GM12878 (cell line): ENCODE data around the gene FOXK1. TPM values are rescaled to one million over a fixed set of nuclear protein-coding genes. Genes with fewer than 3 reads are reported as not detected.

ENCODE experiments used
- ATAC-seq: fragments of 200-7000 bp; cut with Tn5 transposase; 3 replicates; pipeline ENCODE4 v1.9.1; 2020; ENCODE audit warnings: mild to moderate bottlenecking, moderate library complexity
- BruUV-seq: library from RNA; stranded (reverse); fragments of 400-500 nt; replicated peaks from 2 replicates; lab custom pipeline; 2021; lab: Mats Ljungman, UMichigan
- CTCF ChIA-PET: fragments of 300-600 bp; sonication (Branson Sonifier 250); formaldehyde crosslinking; extraction: SDS; loops from one replicate; lab custom pipeline; 2021; ENCODE audit warnings: inconsistent platforms; lab: Yijun Ruan, JAX
- POLR2A ChIA-PET: fragments of 350-600 bp; formaldehyde crosslinking; extraction: SDS; loops from one replicate; lab custom pipeline; 2021; ENCODE audit warnings: inconsistent platforms; lab: Charles Lee
- RAD21 ChIA-PET: fragments of 300-600 bp; sonication (Branson Sonifier 250); formaldehyde crosslinking; loops from one replicate; lab custom pipeline; 2023; ENCODE audit warnings: antibody characterized with exemption; ENCODE audit not compliant: unreplicated experiment; lab: Charles Lee
- SMC1A ChIA-PET: fragments of 300-600 bp; sonication (Branson Sonifier 250); formaldehyde crosslinking; loops from one replicate; lab custom pipeline; 2023; ENCODE audit not compliant: unreplicated experiment, uncharacterized antibody; lab: Charles Lee
- DNase-seq: peaks from one replicate; pipeline ENCODE4 v3.0.0-alpha.2; 2011; ENCODE audit warnings: low read depth, low spot score
- FAIRE-seq: peaks from 3 replicates; lab custom pipeline; 2011; peaks lifted over from hg19 to GRCh38; lab: Jason Lieb, UNC
- H2AFZ ChIP-seq: 2 replicates; pipeline ENCODE4 v1.6.0; 2011; ENCODE audit warnings: low read depth, low read length, control low read depth; ENCODE audit not compliant: control insufficient read depth
- H3K27ac ChIP-seq: 2 replicates; pipeline ENCODE4 v1.5.1; 2011; ENCODE audit warnings: control low read depth; ENCODE audit not compliant: control insufficient read depth, insufficient read depth
- H3K27me3 ChIP-seq, 2 experiments: replicated peaks in 1 of 2; 2 replicates each; pipeline versions ENCODE4 v1.6.0 to v1.6.1; 2011; ENCODE audit warnings: low read length in 1 of 2; ENCODE audit not compliant: control insufficient read depth in 2 of 2, insufficient read depth in 2 of 2
- H3K36me3 ChIP-seq, 2 experiments: 2 replicates each; pipeline ENCODE4 v1.5.1; 2011; ENCODE audit warnings: low read length in 1 of 2; ENCODE audit not compliant: control insufficient read depth in 2 of 2, insufficient read depth in 2 of 2
- H3K4me1 ChIP-seq: 2 replicates; pipeline ENCODE4 v1.6.1; 2011; ENCODE audit warnings: mild to moderate bottlenecking, low read length, moderate library complexity, mixed read lengths; ENCODE audit not compliant: control insufficient read depth, insufficient read depth
- H3K4me2 ChIP-seq: 2 replicates; pipeline ENCODE4 v1.6.0; 2011; ENCODE audit warnings: control low read depth; ENCODE audit not compliant: control insufficient read depth, insufficient read depth
- H3K4me3 ChIP-seq: fragments of 200-600 bp; sonication (generic); 2 replicates; pipeline ENCODE4 v1.5.1; 2016
- H3K79me2 ChIP-seq: 2 replicates; pipeline ENCODE4 v1.6.0; 2011; ENCODE audit warnings: low read length; ENCODE audit not compliant: control insufficient read depth, insufficient read depth
- H3K9ac ChIP-seq: 2 replicates; pipeline ENCODE4 v1.8.0; 2011; ENCODE audit warnings: low read length, control low read depth, mixed read lengths; ENCODE audit not compliant: control insufficient read depth, insufficient read depth
- H3K9me3 ChIP-seq: replicated peaks from 3 replicates; pipeline ENCODE4 v1.5.1; 2011; ENCODE audit warnings: mild to moderate bottlenecking, low read length; ENCODE audit not compliant: control insufficient read depth, insufficient read depth
- H4K20me1 ChIP-seq: 2 replicates; pipeline ENCODE4 v1.6.0; 2011; ENCODE audit not compliant: control insufficient read depth, insufficient read depth
- BACH1 ChIP-seq: fragments of 450-650 bp; IDR thresholded peaks from 2 replicates; pipeline ENCODE4 v1.6.1; 2017; ENCODE audit warnings: mild to moderate bottlenecking, borderline replicate concordance
- BMI1 ChIP-seq: fragments of 450-650 bp; IDR thresholded peaks from 2 replicates; pipeline ENCODE4 v1.6.1; 2016; ENCODE audit warnings: mild to moderate bottlenecking, moderate library complexity, borderline replicate concordance
- KDM1A ChIP-seq: fragments of 200-600 bp; sonication (generic); IDR thresholded peaks from 2 replicates; pipeline ENCODE4 v1.6.1; 2016; ENCODE audit warnings: borderline replicate concordance
- PAX5 ChIP-seq: IDR thresholded peaks from 2 replicates; pipeline ENCODE4 v1.6.1; 2011; ENCODE audit warnings: low read depth, low read length, borderline replicate concordance
- POLR2A ChIP-seq: IDR thresholded peaks from 2 replicates; pipeline ENCODE4 v1.6.1; 2011; ENCODE audit warnings: low read depth, mild to moderate bottlenecking, low read length
- POLR2AphosphoS5 ChIP-seq: IDR thresholded peaks from 2 replicates; pipeline ENCODE4 v1.6.1; 2011; ENCODE audit warnings: mild to moderate bottlenecking, low read length, inconsistent platforms
- RBBP5 ChIP-seq: fragments of 200-600 bp; sonication (generic); conservative IDR thresholded peaks from 2 replicates; pipeline ENCODE4 v1.6.1; 2016
- TCF3 ChIP-seq: IDR thresholded peaks from 2 replicates; pipeline ENCODE4 v1.6.1; 2012; ENCODE audit warnings: low read depth, mild to moderate bottlenecking, low read length, borderline replicate concordance; ENCODE audit not compliant: insufficient read depth
- ZNF622 ChIP-seq: fragments of 450-650 bp; IDR thresholded peaks from 2 replicates; pipeline ENCODE4 v1.6.1; 2017; ENCODE audit warnings: mild to moderate bottlenecking, inconsistent platforms
- WGBS: methylation state at CpG from one replicate; pipeline ENCODE4 v1.1.6; 2016; ENCODE audit warnings: low lambda C conversion rate; ENCODE audit not compliant: insufficient replicate concordance, insufficient coverage; ENCODE audit errors: missing lambda C conversion rate; 5-methylcytosine and 5-hydroxymethylcytosine counted together
- in situ Hi-C: fragments of 300-500 bp; cut with MboI; formaldehyde crosslinking; loops from 9 replicates; pipeline ENCODE4 v1.14.3; 2018; ENCODE audit warnings: mixed read lengths
- intact Hi-C: fragments of 100-400 bp; cut with micrococcal nuclease; formaldehyde crosslinking; loops from one replicate; pipeline ENCODE4 v1.14.2; 2022; ENCODE audit not compliant: unreplicated experiment
- polyA plus RNA-seq, 11 experiments: library from polyadenylated mRNA; depleted of rRNA in 4 of 11; unstranded in 6 of 11; stranded (reverse) in 5 of 11; fragments of >200 nt; fragmentation: Nextera tagmentation in 4 of 11; fragmentation: Illumina TruSeq in 1 of 11; extraction: Ambion mirVana in 4 of 11; extraction: Trizol in 1 of 11; gene quantifications; 1 replicate in 1 of 11; 2 replicates in 10 of 11; pipeline versions ENCODE4 v1.2.1 to v1.2.3, GENCODE V29; 2011 to 2016; ENCODE audit warnings: inconsistent platforms in 2 of 11, missing spikeins in 2 of 11, low read depth in 1 of 11
- total RNA-seq, 4 experiments: library from RNA; depleted of rRNA in 3 of 4; stranded (reverse); fragments of >200 nt in 3 of 4; fragmentation: Illumina TruSeq in 1 of 4; extraction: Trizol in 1 of 4; gene quantifications; 2 replicates each; pipeline versions ENCODE4 v1.2.1 to v1.2.3, GENCODE V29; 2013 to 2021
- TF ChIP-seq, protein P1 (sequence below): IDR thresholded peaks from 2 replicates; pipeline ENCODE4 v1.6.1; 2011; ENCODE audit warnings: mild to moderate bottlenecking, low read depth, low read length, moderate library complexity; ENCODE audit not compliant: insufficient replicate concordance
- TF ChIP-seq, protein P2 (sequence below): IDR thresholded peaks from 2 replicates; pipeline ENCODE4 v1.6.1; 2011; ENCODE audit warnings: borderline replicate concordance, low read depth, mild to moderate bottlenecking, moderate library complexity, low read length; ENCODE audit not compliant: insufficient read depth, poor library complexity, severe bottlenecking

Gene FOXK1
- total and polyA plus RNA-seq, 10 of the 15 experiments (the other 5 are each of a cell fraction or from before 2014, with no cell fraction given) = 0.24 to 31.8 (median 4.5) TPM

DNA sequence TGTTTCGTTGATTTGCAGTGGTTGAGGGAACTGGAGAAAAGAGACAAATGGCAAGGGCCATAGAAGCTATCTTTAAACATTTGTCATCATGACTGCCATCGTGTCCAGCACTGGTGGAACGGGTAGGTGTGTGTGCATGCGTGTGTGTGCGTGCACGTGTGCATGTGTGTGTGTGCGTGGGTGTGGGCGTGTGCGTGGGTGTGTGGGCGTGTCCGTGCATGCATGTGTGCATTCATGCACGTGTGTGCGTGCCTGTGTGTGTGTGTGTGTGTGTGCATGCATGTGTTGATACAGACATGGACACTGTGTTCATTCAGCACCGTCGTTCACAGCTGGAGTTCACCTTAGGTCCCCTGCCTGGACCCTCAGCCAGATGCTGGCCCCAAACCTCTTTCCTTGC, 55.2 kb downstream of the FOXK1 start:
- 88% methylated on average over 15 of the region's 15 CpGs for WGBS
- ChIA-PET SMC1A (no interaction called here), POLR2A (no interaction called here), RAD21 (no interaction called here), CTCF (no interaction called here)
- no peak overlapping the region for H3K4me2 ChIP-seq
- TF ChIP-seq, protein P1, sequence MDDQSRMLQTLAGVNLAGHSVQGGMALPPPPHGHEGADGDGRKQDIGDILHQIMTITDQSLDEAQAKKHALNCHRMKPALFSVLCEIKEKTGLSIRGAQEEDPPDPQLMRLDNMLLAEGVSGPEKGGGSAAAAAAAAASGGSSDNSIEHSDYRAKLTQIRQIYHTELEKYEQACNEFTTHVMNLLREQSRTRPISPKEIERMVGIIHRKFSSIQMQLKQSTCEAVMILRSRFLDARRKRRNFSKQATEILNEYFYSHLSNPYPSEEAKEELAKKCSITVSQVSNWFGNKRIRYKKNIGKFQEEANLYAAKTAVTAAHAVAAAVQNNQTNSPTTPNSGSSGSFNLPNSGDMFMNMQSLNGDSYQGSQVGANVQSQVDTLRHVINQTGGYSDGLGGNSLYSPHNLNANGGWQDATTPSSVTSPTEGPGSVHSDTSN = peak; percentile 50
- no peak for TF ChIP-seq KDM1A
- no peak for TF ChIP-seq RBBP5
- peak; percentile 86; the same call in 1 of the 2 replicates for TF ChIP-seq TCF3
- TF ChIP-seq POLR2AphosphoS5 = no peak
- peak; percentile 56; the same call in 1 of the 2 replicates for TF ChIP-seq POLR2A
- peak; percentile 28; the same call in 1 of the 2 replicates for TF ChIP-seq PAX5
- TF ChIP-seq, protein P2, sequence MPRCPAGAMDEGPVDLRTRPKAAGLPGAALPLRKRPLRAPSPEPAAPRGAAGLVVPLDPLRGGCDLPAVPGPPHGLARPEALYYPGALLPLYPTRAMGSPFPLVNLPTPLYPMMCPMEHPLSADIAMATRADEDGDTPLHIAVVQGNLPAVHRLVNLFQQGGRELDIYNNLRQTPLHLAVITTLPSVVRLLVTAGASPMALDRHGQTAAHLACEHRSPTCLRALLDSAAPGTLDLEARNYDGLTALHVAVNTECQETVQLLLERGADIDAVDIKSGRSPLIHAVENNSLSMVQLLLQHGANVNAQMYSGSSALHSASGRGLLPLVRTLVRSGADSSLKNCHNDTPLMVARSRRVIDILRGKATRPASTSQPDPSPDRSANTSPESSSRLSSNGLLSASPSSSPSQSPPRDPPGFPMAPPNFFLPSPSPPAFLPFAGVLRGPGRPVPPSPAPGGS = peak; percentile 95
- TF ChIP-seq BACH1 = no peak
- TF ChIP-seq ZNF622 = no peak
- TF ChIP-seq BMI1 = no peak
- H3K4me1 ChIP-seq = no peaks in the 10 kb centered on the region
- no peaks in the 10 kb centered on the region for H4K20me1 ChIP-seq
- H3K27ac ChIP-seq = no peak overlapping the region
- H3K79me2 ChIP-seq = peaks cover 2% of the 10 kb centered on the region
- no peak for FAIRE-seq
- in situ Hi-C loops (no loop called here), intact Hi-C loops (no loop called here)
- no peak overlapping the region for H3K4me3 ChIP-seq
- peaks cover 6 to 7% of the 10 kb centered on the region in 2 experiments; a peak in 3 of 4 replicates for H3K36me3 ChIP-seq
- no peak overlapping the region for H2AFZ ChIP-seq
- no peaks in the 10 kb centered on the region for H3K27me3 ChIP-seq
- no TSS peak for BruUV-seq
- H3K9me3 ChIP-seq = no peaks in the 10 kb centered on the region
- H3K9ac ChIP-seq = no peak overlapping the region
- no peak for ATAC-seq
- DNase-seq = no peak
